Esophagus squamous epithelium (tissue), 5 donors: Measurements from ENCODE around the gene RBM23. TPM values are rescaled to one million over a fixed set of nuclear protein-coding genes. Genes with fewer than 3 reads are reported as not detected.

ENCODE experiments used
- DNase-seq: peaks from one replicate; lab custom pipeline; 2025; lab: John Stamatoyannopoulos, UW
- H3K27ac ChIP-seq, 4 donors: fragments of 200-600 bp; sonication (generic); one replicate each; pipeline ENCODE4 v1.5.1; 2016 to 2019; ENCODE audit warnings: mild to moderate bottlenecking in 1 of 4
- H3K27me3 ChIP-seq, 4 donors: fragments of 200-600 bp; sonication (generic); 1 replicate in 3 of 4; 2 replicates in 1 of 4; pipeline versions ENCODE4 v1.5.1 to v1.6.0; 2017 to 2021; ENCODE audit warnings: antibody characterized with exemption in 1 of 4
- H3K36me3 ChIP-seq, 3 donors: fragments of 200-600 bp; sonication (generic); one replicate each; pipeline ENCODE4 v1.5.1; 2016 to 2019
- H3K4me1 ChIP-seq, 3 donors: fragments of 200-600 bp; sonication (generic); one replicate each; pipeline ENCODE4 v1.5.1; 2017 to 2019
- H3K4me3 ChIP-seq, 4 donors: fragments of 200-600 bp; sonication (generic); 1 replicate in 3 of 4; 2 replicates in 1 of 4; pipeline ENCODE4 v1.5.1; 2016 to 2019; ENCODE audit warnings: mild to moderate bottlenecking in 2 of 4, moderate library complexity in 1 of 4
- H3K9me3 ChIP-seq, 3 donors: fragments of 200-600 bp; sonication (generic); one replicate each; pipeline ENCODE4 v1.5.1; 2016 to 2019
- POLR2A ChIP-seq, 4 donors: fragments of 450-650 bp; IDR thresholded peaks; one replicate each; pipeline ENCODE4 v1.6.1; 2017; ENCODE audit warnings: antibody characterized with exemption in 4 of 4, mild to moderate bottlenecking in 4 of 4, moderate library complexity in 3 of 4
- WGBS, 2 donors: methylation state at CpG; one replicate each; pipeline ENCODE4 v1.1.5; 2018; 5-methylcytosine and 5-hydroxymethylcytosine counted together
- intact Hi-C: fragments of 100-400 bp; cut with DNase I; formaldehyde crosslinking; loops from one replicate; pipeline ENCODE4 v1.15.0; 2022
- small RNA-seq, 4 donors: library from RNA; depleted of rRNA; stranded (forward); fragments of <200 nt; gene quantifications; one replicate each; pipeline ENCODE3, GENCODE V24; 2016
- total RNA-seq, 4 donors: library from RNA; depleted of rRNA; stranded (reverse); fragments of >200 nt; gene quantifications; one replicate each; pipeline ENCODE4 v1.1.0, GENCODE V29; 2016
- TF ChIP-seq, protein P1 (sequence below), 6 experiments: fragments of 450-650 bp in 4 of 6; fragments of 200-600 bp in 2 of 6; sonication (generic) in 2 of 6; IDR thresholded peaks; one replicate each; pipeline ENCODE4 v1.5.1; 2016 to 2019; ENCODE audit warnings: antibody characterized with exemption in 6 of 6, mild to moderate bottlenecking in 4 of 6, moderate library complexity in 4 of 6
- donor health status: DM: yes; HTN: yes; CAD: no.

The RBM23 gene
- total RNA-seq, 4 donors from 2014 or later = 40.0 to 101 (median 58.9) TPM

GRCh38 chr14:22846811-22847307 is 72.1 kb downstream of the RBM23 start:
- Histone ChIP-seq H3K4me3 (no peak overlapping the region), H3K4me1 (peaks cover 55 to 96% (median 66%) of the 10 kb centered on the region in 3 donors), H3K36me3 (peaks cover 36 to 55% (median 50%) of the 10 kb centered on the region in 3 donors), H3K9me3 (no peaks in the 10 kb centered on the region), H3K27me3 (no peaks in the 10 kb centered on the region), H3K27ac (peak overlapping the region; percentile 52 to 92 (median 88))
- no peak for DNase-seq
- 67 to 72% methylated on average over 9 to 10 of the region's 11 CpGs for WGBS, 2 donors
- TF ChIP-seq, protein P1, sequence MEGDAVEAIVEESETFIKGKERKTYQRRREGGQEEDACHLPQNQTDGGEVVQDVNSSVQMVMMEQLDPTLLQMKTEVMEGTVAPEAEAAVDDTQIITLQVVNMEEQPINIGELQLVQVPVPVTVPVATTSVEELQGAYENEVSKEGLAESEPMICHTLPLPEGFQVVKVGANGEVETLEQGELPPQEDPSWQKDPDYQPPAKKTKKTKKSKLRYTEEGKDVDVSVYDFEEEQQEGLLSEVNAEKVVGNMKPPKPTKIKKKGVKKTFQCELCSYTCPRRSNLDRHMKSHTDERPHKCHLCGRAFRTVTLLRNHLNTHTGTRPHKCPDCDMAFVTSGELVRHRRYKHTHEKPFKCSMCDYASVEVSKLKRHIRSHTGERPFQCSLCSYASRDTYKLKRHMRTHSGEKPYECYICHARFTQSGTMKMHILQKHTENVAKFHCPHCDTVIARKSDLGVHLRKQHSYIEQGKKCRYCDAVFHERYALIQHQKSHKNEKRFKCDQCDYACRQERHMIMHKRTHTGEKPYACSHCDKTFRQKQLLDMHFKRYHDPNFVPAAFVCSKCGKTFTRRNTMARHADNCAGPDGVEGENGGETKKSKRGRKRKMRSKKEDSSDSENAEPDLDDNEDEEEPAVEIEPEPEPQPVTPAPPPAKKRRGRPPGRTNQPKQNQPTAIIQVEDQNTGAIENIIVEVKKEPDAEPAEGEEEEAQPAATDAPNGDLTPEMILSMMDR (IDR thresholded peaks at IDR 0.05) = no peak
- no peak for TF ChIP-seq POLR2A (IDR thresholded peaks at IDR 0.05)
- intact Hi-C loops = loop anchor here (10.0 kb wide), 1 partner anchor 272 kb away; no protein-coding TSS in a partner anchor

DNA sequence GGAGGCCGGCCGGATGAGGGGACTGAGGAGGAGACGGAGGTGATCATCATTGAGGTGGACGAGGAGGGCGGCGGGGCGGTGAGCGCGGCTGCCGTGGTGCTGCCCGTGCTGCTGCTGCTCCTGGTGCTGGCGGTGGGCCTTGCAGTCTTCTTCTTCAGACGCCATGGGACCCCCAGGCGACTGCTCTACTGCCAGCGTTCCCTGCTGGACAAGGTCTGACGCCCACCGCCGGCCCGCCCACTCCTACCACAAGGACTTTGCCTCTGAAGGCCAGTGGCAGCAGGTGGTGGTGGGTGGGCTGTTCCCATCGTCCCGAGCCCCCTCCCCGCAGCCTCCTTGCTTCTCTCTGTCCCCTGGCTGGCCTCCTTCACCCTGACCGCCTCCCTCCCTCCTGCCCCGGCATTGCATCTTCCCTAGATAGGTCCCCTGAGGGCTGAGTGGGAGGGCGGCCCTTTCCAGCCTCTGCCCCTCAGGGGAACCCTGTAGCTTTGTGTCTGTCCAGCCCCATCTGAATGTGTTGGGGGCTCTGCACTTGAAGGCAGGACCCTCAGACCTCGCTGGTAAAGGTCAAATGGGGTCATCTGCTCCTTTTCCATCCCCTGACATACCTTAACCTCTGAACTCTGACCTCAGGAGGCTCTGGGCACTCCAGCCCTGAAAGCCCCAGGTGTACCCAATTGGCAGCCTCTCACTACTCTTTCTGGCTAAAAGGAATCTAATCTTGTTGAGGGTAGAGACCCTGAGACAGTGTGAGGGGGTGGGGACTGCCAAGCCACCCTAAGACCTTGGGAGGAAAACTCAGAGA is 72.9 kb downstream of the RBM23 start:
- Histone ChIP-seq H3K4me3 (no peak overlapping the region), H3K4me1 (peaks cover 54 to 96% (median 58%) of the 10 kb centered on the region in 3 donors), H3K9me3 (no peaks in the 10 kb centered on the region), H3K27ac (peak overlapping the region; percentile 16 to 92 (median 88)), H3K36me3 (peaks cover 38 to 63% (median 59%) of the 10 kb centered on the region in 3 donors), H3K27me3 (no peaks in the 10 kb centered on the region)
- intact Hi-C loops = loop anchor here (10.0 kb wide), 1 partner anchor 271 kb away; no protein-coding TSS in a partner anchor
- no peak for TF ChIP-seq POLR2A (IDR thresholded peaks at IDR 0.05)
- 81 to 84% methylated on average over 14 to 23 of the region's 26 CpGs for WGBS, 2 donors
- no peak for DNase-seq

- peaks cover 38 to 73% (median 59%) of the 10 kb centered on the region in 3 donors for H3K36me3 ChIP-seq
- no peak for DNase-seq
- peak overlapping the region in 2 of 4 donors; percentile 88 to 92 for H3K27ac ChIP-seq
- WGBS, 2 donors = 84 to 88% methylated on average over 5 to 6 of the region's 9 CpGs
- H3K4me3 ChIP-seq = no peak overlapping the region
- intact Hi-C loops = loop anchor here (10.0 kb wide), 1 partner anchor 270 kb away; no protein-coding TSS in a partner anchor
- H3K9me3 ChIP-seq = no peaks in the 10 kb centered on the region
- no peak for TF ChIP-seq POLR2A (IDR thresholded peaks at IDR 0.05)
- TF ChIP-seq, protein P1 (IDR thresholded peaks at IDR 0.05) = no peak
- H3K27me3 ChIP-seq = no peaks in the 10 kb centered on the region
- H3K4me1 ChIP-seq = peaks cover 51 to 96% (median 52%) of the 10 kb centered on the region in 3 donors
These were observed 73.9 kb downstream of the RBM23 start for GRCh38 chr14:22845103-22845394.

DNA sequence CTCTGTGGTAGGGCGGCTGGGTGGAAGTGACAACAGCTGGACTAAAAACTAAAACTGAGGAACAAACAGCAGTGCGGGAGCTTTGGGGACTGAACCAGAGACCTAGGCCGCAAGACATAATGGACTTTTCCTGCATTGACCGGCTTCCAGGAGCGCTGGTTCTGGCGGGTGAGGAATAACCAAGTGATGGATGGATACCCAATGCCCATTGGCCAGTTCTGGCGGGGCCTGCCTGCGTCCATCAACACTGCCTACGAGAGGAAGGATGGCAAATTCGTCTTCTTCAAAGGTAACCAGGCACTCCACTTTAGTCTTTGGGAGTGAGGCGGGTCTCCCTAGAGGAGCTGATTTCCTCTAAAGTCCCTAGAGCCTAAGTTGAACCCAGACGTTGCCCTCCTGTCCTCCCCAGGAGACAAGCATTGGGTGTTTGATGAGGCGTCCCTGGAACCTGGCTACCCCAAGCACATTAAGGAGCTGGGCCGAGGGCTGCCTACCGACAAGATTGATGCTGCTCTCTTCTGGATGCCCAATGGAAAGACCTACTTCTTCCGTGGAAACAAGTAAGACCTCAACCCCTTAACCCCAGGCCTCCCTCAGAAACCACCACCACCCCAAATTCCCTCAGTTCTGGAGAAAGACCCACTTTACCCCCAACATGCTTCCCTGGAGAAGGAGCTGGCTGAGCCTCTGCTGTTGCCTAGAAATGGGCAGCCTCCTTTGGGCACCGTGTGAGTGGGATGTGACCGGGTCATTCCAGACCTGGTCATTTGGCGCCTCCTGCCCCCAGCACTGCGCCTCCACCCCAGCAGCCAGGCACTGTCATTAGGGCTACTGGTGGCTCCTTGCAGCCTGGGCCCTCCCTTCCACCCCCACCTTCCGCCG is 74.5 kb downstream of the RBM23 start:
- H3K4me1 ChIP-seq = peaks cover 51 to 96% (median 52%) of the 10 kb centered on the region in 3 donors
- no peaks in the 10 kb centered on the region for H3K9me3 ChIP-seq
- TF ChIP-seq POLR2A (IDR thresholded peaks at IDR 0.05) = no peak
- TF ChIP-seq, protein P1 (IDR thresholded peaks at IDR 0.05) = no peak
- H3K27me3 ChIP-seq = no peaks in the 10 kb centered on the region
- 89 to 94% methylated on average over 13 to 14 of the region's 22 CpGs for WGBS, 2 donors
- H3K27ac ChIP-seq = peak overlapping the region in 2 of 4 donors; percentile 88 to 92
- no peak for DNase-seq
- intact Hi-C loops = loop anchor here (10.0 kb wide), 1 partner anchor 270 kb away; no protein-coding TSS in a partner anchor
- no peak overlapping the region for H3K4me3 ChIP-seq
- peaks cover 38 to 73% (median 59%) of the 10 kb centered on the region in 3 donors for H3K36me3 ChIP-seq

Small RNAs within 50 kb of the gene (small RNA-seq; reads per million reads assigned to genes)
- 0 reads per million in 4 donors for gene RF00019

Other genes starting within 250 kb of the RBM23 start
- 10 to 100 TPM; 52.1 to 85.8 (median 73.4) TPM for gene OXA1L, start 152.5 kb downstream of the RBM23 start, total RNA-seq
- gene SLC7A7, start 103.7 kb downstream of the RBM23 start, total RNA-seq = 10 to 100 TPM in 1 of 4 donors, 1 to 10 TPM in 2, not detected in 1; 2.5 to 12.6 (median 7.8) TPM
- 100 to 1,000 TPM in 1 of 4 donors, 10 to 100 TPM in 3; 32.8 to 142 (median 82.1) TPM for gene MRPL52, start 89.3 kb downstream of the RBM23 start, total RNA-seq
- 100 to 1,000 TPM in 3 of 4 donors, 10 to 100 TPM in 1; 67.9 to 127 (median 102) TPM for gene MMP14, start 82.6 kb downstream of the RBM23 start, total RNA-seq
- 100 to 1,000 TPM; 111 to 314 (median 128) TPM for gene LRP10, start 47.4 kb downstream of the RBM23 start, total RNA-seq
- gene REM2, start 35.9 kb downstream of the RBM23 start, total RNA-seq = under 1 TPM; 0.19 to 0.83 (median 0.32) TPM
- gene PRMT5, start 10.2 kb upstream of the RBM23 start, total RNA-seq = 10 to 100 TPM; 36.5 to 75.0 (median 66.1) TPM
- gene HAUS4, start 37.9 kb upstream of the RBM23 start, total RNA-seq = 10 to 100 TPM; 27.6 to 44.3 (median 33.6) TPM
- 10 to 100 TPM; 31.3 to 44.3 (median 34.5) TPM for gene AJUBA, start 63.4 kb upstream of the RBM23 start, total RNA-seq
- 10 to 100 TPM in 2 of 4 donors, 1 to 10 TPM in 2; 3.4 to 12.7 (median 8.8) TPM for gene C14orf93, start 91.0 kb upstream of the RBM23 start, total RNA-seq
- gene PSMB5, start 115.8 kb upstream of the RBM23 start, total RNA-seq = 100 to 1,000 TPM; 140 to 185 (median 153) TPM
- gene PSMB11, start 123.1 kb upstream of the RBM23 start, total RNA-seq = not detected
- 1 to 10 TPM; 3.4 to 6.7 (median 4.8) TPM for gene CDH24, start 138.4 kb upstream of the RBM23 start, total RNA-seq
- gene ACIN1, start 176.0 kb upstream of the RBM23 start, total RNA-seq = 100 to 1,000 TPM in 1 of 4 donors, 10 to 100 TPM in 3; 51.4 to 107 (median 83.0) TPM
- gene C14orf119, start 176.4 kb upstream of the RBM23 start, total RNA-seq = 10 to 100 TPM; 17.5 to 42.0 (median 31.0) TPM
- under 1 TPM in 1 of 4 donors, not detected in 3; 0.38 TPM for gene CIROP, start 185.8 kb upstream of the RBM23 start, total RNA-seq
- gene CEBPE, start 200.1 kb upstream of the RBM23 start, total RNA-seq = not detected